CMK (cell line): ENCODE results near the gene KRT14.
"Not testable (repeated sequence)": the region's sequence is repeated elsewhere in the genome, so short reads cannot be mapped to it uniquely, and the experiment has no call there.

ENCODE experiments used
- DNase-seq: peaks from one replicate; pipeline ENCODE4 v3.0.0-alpha.2; 2010; ENCODE audit warnings: low read depth

Gene KRT14

GRCh38 chr17:41623184-41623861 lies 36.6 kb upstream of the KRT14 start:
- DNase-seq = not testable (repeated sequence)

GRCh38 chr17:41622340-41623183 lies 35.9 kb upstream of the KRT14 start:
- not testable (repeated sequence) for DNase-seq

- no peak for DNase-seq
Observed at GRCh38 chr17:41621916-41622315, 35.2 kb upstream of the KRT14 start.

- DNase-seq = not testable (repeated sequence)
Observed at GRCh38 chr17:41621435-41621817, 34.7 kb upstream of the KRT14 start.

- DNase-seq = no peak
Observed at GRCh38 chr17:41620583-41621434, 34.1 kb upstream of the KRT14 start.

- not testable (repeated sequence) for DNase-seq
Observed at GRCh38 chr17:41619927-41620582, 33.4 kb upstream of the KRT14 start.

- DNase-seq = no peak
Observed at GRCh38 chr17:41619036-41619926, 32.6 kb upstream of the KRT14 start.

- DNase-seq = no peak
Observed at GRCh38 chr17:41618341-41619035, 31.8 kb upstream of the KRT14 start.

GRCh38 chr17:41617698-41618097 lies 31.0 kb upstream of the KRT14 start:
- no peak for DNase-seq

- no peak for DNase-seq
Observed at GRCh38 chr17:41617136-41617535, 30.4 kb upstream of the KRT14 start.

- DNase-seq = not testable (repeated sequence)
Observed at GRCh38 chr17:41616486-41616885, 29.8 kb upstream of the KRT14 start.

GRCh38 chr17:41615454-41615853 lies 28.8 kb upstream of the KRT14 start:
- DNase-seq = no peak

- DNase-seq = not testable (repeated sequence)
Observed at GRCh38 chr17:41614767-41615166, 28.1 kb upstream of the KRT14 start.

- DNase-seq = no peak
Observed at GRCh38 chr17:41614098-41614497, 27.4 kb upstream of the KRT14 start.

- no peak for DNase-seq
Observed at GRCh38 chr17:41613277-41614082, 26.8 kb upstream of the KRT14 start.

GRCh38 chr17:41612376-41613160 lies 25.9 kb upstream of the KRT14 start, which contains the start of gene KRT16:
KRT16 (minus strand) TSS chr17:41612767; CDS start chr17:41612688, 79 bp downstream.
- DNase-seq = not testable (repeated sequence)

GRCh38 chr17:41610965-41611640 lies 24.4 kb upstream of the KRT14 start:
- DNase-seq = no peak

- not testable (repeated sequence) for DNase-seq
Observed at GRCh38 chr17:41610061-41610517, 23.4 kb upstream of the KRT14 start.
